BE2C (cell line): ENCODE measurements around the gene ZBTB49.

Source experiments
- DNase-seq: peaks from one replicate; pipeline ENCODE4 v3.0.0-alpha.2; 2020
- H3K27me3 ChIP-seq: fragments of 250-450 bp; sonication (Bioruptor Pico); 2 replicates; pipeline ENCODE4 v1.5.1; 2020; ENCODE audit warnings: mild to moderate bottlenecking
- H3K36me3 ChIP-seq: fragments of 250-450 bp; sonication (Bioruptor Pico); 2 replicates; pipeline ENCODE4 v1.5.1; 2020; ENCODE audit warnings: mild to moderate bottlenecking
- H3K4me1 ChIP-seq: fragments of 250-450 bp; sonication (Bioruptor Pico); 2 replicates; pipeline ENCODE4 v1.5.1; 2020
- H3K4me3 ChIP-seq: 2 replicates; pipeline ENCODE4 v1.5.1; 2011; ENCODE audit warnings: low read depth, low read length
- H3K9me3 ChIP-seq: fragments of 250-450 bp; sonication (Bioruptor Pico); 2 replicates; pipeline ENCODE4 v1.5.1; 2020
- CTCF ChIP-seq: IDR thresholded peaks from 2 replicates; pipeline ENCODE4 v1.5.1; 2012; ENCODE audit warnings: mild to moderate bottlenecking, low read depth, low read length

Gene ZBTB49

GRCh38 chr4:4349867-4350266 is 59.8 kb downstream of the ZBTB49 start:
- Histone ChIP-seq H3K4me1 (no peaks in the 10 kb centered on the region), H3K4me3 (no peak overlapping the region), H3K36me3 (no peaks in the 10 kb centered on the region), H3K9me3 (no peaks in the 10 kb centered on the region), H3K27me3 (no peaks in the 10 kb centered on the region)
- no peak for DNase-seq
- TF ChIP-seq CTCF, result no peak

- no peaks in the 10 kb centered on the region for H3K36me3 ChIP-seq
Observed at GRCh38 chr4:4350909-4351308, 60.9 kb downstream of the ZBTB49 start.

GRCh38 chr4:4355302-4355701 is 65.3 kb downstream of the ZBTB49 start:
- Histone ChIP-seq H3K27me3 (no peaks in the 10 kb centered on the region), H3K4me3 (no peak overlapping the region), H3K9me3 (no peaks in the 10 kb centered on the region), H3K4me1 (no peaks in the 10 kb centered on the region), H3K36me3 (no peaks in the 10 kb centered on the region)
- no peak for DNase-seq
- no peak for TF ChIP-seq CTCF

More at GRCh38 chr4:4350909-4351308, 60.9 kb downstream of the ZBTB49 start:
- no peaks in the 10 kb centered on the region for H3K27me3 ChIP-seq
- no peak for DNase-seq
- H3K4me3 ChIP-seq, result no peak overlapping the region
- no peaks in the 10 kb centered on the region for H3K4me1 ChIP-seq
- TF ChIP-seq CTCF, result no peak
- H3K9me3 ChIP-seq, result no peaks in the 10 kb centered on the region

- no peak overlapping the region for H3K4me3 ChIP-seq
- no peaks in the 10 kb centered on the region for H3K36me3 ChIP-seq
- no peak for DNase-seq
- TF ChIP-seq CTCF, result no peak
- H3K27me3 ChIP-seq, result no peaks in the 10 kb centered on the region
- no peaks in the 10 kb centered on the region for H3K4me1 ChIP-seq
- no peaks in the 10 kb centered on the region for H3K9me3 ChIP-seq
Observed at GRCh38 chr4:4356106-4357041, 66.3 kb downstream of the ZBTB49 start.

- Histone ChIP-seq H3K9me3 (no peaks in the 10 kb centered on the region), H3K4me3 (no peak overlapping the region), H3K36me3 (no peaks in the 10 kb centered on the region), H3K27me3 (no peaks in the 10 kb centered on the region), H3K4me1 (no peaks in the 10 kb centered on the region)
- no peak for TF ChIP-seq CTCF
- no peak for DNase-seq
Observed at GRCh38 chr4:4358093-4358854, 68.2 kb downstream of the ZBTB49 start.

GRCh38 chr4:4361883-4362282 is 71.8 kb downstream of the ZBTB49 start:
- Histone ChIP-seq H3K36me3 (no peaks in the 10 kb centered on the region), H3K4me1 (no peaks in the 10 kb centered on the region), H3K9me3 (no peaks in the 10 kb centered on the region), H3K4me3 (no peak overlapping the region), H3K27me3 (no peaks in the 10 kb centered on the region)
- TF ChIP-seq CTCF, result no peak
- DNase-seq, result no peak
